Activated T-cell treated with anti-CD3 and anti-CD28 coated beads, Interleukin-2, amount 50 U/mL, for 72 hours (primary cell): ENCODE measurements around the gene PLEKHA6. TPM values are rescaled to one million over a fixed set of nuclear protein-coding genes. Genes with fewer than 3 reads are reported as not detected.

ENCODE experiments used
- ATAC-seq, 2 donors: fragments of 150-1000 bp; cut with Tn5 transposase; replicated peaks in 1 of 2; 2 replicates each; pipeline ENCODE4 v1.10.0; 2021; ENCODE audit warnings: moderate library complexity in 2 of 2, mild to moderate bottlenecking in 1 of 2
- DNase-seq, 2 donors: peaks; one replicate each; pipeline ENCODE4 v3.0.0; 2021 to 2022; ENCODE audit warnings: mixed read lengths in 1 of 2
- H3K27ac Mint-ChIP-seq: one replicate; pipeline ENCODE4 v1.8.0; 2022; ENCODE audit warnings: mild to moderate bottlenecking, moderate library complexity, mixed read lengths
- H3K27me3 Mint-ChIP-seq: one replicate; pipeline ENCODE4 v1.8.0; 2022; ENCODE audit warnings: low read depth, mixed read lengths
- H3K36me3 Mint-ChIP-seq, 2 donors: one replicate each; pipeline ENCODE4 v1.8.0; 2022; ENCODE audit warnings: mixed read lengths in 2 of 2, mild to moderate bottlenecking in 1 of 2; ENCODE audit not compliant: insufficient read depth in 2 of 2
- H3K4me1 Mint-ChIP-seq: one replicate; pipeline ENCODE4 v1.8.0; 2022; ENCODE audit warnings: low read depth, mixed read lengths
- H3K4me3 Mint-ChIP-seq, 2 donors: one replicate each; pipeline ENCODE4 v1.8.0; 2022; ENCODE audit warnings: mild to moderate bottlenecking in 2 of 2, mixed read lengths in 2 of 2, moderate library complexity in 2 of 2
- H3K9me3 Mint-ChIP-seq, 2 donors: one replicate each; pipeline ENCODE4 v1.8.0; 2022; ENCODE audit warnings: mixed read lengths in 2 of 2
- total RNA-seq, 2 donors: library from RNA; stranded (reverse); gene quantifications; one replicate each; pipeline ENCODE4 v1.2.3, GENCODE V29; 2022

PLEKHA6 gene
- total RNA-seq, 2 donors from 2014 or later, result 0.31 to 3.4 TPM

DNA sequence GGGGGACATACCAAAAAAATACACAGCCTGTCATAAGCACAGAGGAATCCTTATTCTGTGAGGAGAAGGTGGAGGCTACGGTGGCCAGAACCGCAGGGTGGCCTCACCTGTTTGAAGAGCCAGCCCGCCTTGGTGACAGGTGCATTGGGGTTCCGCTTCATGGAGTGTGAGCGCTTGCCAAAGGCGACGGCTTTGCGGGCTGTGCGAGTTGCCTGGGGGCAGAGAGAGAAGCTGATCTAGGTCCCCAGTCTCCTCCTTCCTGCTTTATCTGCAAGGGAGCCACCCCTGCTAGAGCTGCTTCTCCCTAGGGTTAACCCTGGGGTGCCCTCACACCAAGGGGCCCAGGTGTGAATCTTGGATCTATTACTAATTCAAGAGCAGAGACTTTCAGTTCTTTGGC lies 91.6 kb downstream of the PLEKHA6 start:
- no peak overlapping the region for H3K4me3 Mint-ChIP-seq
- no peak for ATAC-seq
- no peaks in the 10 kb centered on the region for H3K4me1 Mint-ChIP-seq
- no peak overlapping the region for H3K27ac Mint-ChIP-seq
- no peaks in the 10 kb centered on the region for H3K36me3 Mint-ChIP-seq
- peaks cover 8% of the 10 kb centered on the region for H3K27me3 Mint-ChIP-seq
- no peaks in the 10 kb centered on the region for H3K9me3 Mint-ChIP-seq
- DNase-seq, result no peak

- ATAC-seq (no peak), DNase-seq (no peak)
- H3K27me3 Mint-ChIP-seq, result peaks cover 8% of the 10 kb centered on the region
- H3K4me1 Mint-ChIP-seq, result no peaks in the 10 kb centered on the region
- H3K27ac Mint-ChIP-seq, result no peak overlapping the region
- no peaks in the 10 kb centered on the region for H3K9me3 Mint-ChIP-seq
- H3K36me3 Mint-ChIP-seq, result no peaks in the 10 kb centered on the region
- H3K4me3 Mint-ChIP-seq, result no peak overlapping the region
These were observed 92.5 kb downstream of the PLEKHA6 start for GRCh38 chr1:204267191-204267601.

DNA sequence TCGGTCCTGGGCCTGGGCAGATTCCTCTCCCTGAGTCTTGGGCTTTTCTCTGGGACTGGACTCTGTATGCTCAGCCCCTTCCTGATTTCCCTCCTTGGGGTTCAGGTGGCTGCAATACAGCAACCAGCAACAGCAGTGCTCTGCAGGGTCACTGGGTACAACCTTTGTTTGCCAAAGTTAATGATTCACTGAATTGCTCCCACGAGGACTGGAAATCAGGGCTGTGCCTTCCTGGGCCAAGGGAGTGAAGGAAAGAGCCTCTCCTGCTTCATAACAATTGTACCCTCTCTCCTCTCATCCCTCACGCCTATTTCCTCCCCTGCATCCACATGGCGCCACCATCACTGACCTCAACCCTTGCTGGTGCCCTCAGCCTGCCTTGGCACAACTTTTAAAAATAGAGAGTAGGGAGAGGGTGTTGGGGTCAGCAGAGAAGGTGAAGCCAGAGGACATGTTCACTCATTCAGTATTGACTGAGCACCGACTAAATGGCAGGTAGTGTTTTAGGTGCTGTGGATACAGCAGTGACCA lies 93.2 kb downstream of the PLEKHA6 start:
- Mint-ChIP-seq H3K27ac (no peak overlapping the region), H3K36me3 (no peaks in the 10 kb centered on the region), H3K4me3 (no peak overlapping the region), H3K4me1 (no peaks in the 10 kb centered on the region), H3K27me3 (peaks cover 8% of the 10 kb centered on the region), H3K9me3 (no peaks in the 10 kb centered on the region)
- no peak for DNase-seq
- ATAC-seq, result no peak

DNA sequence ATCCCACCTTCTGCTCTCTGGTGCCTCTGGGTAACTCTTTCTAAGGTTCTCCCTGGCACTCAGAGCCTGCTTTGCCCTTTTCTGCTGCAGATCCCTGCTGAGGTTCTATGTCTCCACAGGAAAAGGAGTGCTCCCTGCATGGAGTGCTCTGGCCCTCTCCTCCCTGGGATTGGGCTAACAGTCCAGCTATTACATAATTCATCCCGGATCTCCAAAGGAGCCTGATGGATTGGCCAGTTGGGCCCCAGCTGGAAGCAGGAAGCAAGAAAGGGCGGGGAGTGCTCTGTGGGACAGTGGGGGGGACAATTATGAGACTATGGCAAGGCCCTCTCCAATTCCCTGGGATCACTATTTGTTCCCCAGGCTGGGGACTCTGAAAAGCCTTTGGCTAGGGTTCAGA lies 94.1 kb downstream of the PLEKHA6 start:
- DNase-seq (no peak), ATAC-seq (no peak)
- Mint-ChIP-seq H3K4me1 (no peaks in the 10 kb centered on the region), H3K27me3 (peaks cover 8% of the 10 kb centered on the region), H3K4me3 (no peak overlapping the region), H3K27ac (no peak overlapping the region), H3K36me3 (no peaks in the 10 kb centered on the region), H3K9me3 (no peaks in the 10 kb centered on the region)

GRCh38 chr1:204264805-204265204 lies 94.9 kb downstream of the PLEKHA6 start:
- H3K27me3 Mint-ChIP-seq, result peaks cover 8% of the 10 kb centered on the region
- no peak for ATAC-seq
- no peak overlapping the region for H3K27ac Mint-ChIP-seq
- no peaks in the 10 kb centered on the region for H3K36me3 Mint-ChIP-seq
- no peak overlapping the region for H3K4me3 Mint-ChIP-seq
- no peak for DNase-seq
- no peaks in the 10 kb centered on the region for H3K4me1 Mint-ChIP-seq
- no peaks in the 10 kb centered on the region for H3K9me3 Mint-ChIP-seq

DNA sequence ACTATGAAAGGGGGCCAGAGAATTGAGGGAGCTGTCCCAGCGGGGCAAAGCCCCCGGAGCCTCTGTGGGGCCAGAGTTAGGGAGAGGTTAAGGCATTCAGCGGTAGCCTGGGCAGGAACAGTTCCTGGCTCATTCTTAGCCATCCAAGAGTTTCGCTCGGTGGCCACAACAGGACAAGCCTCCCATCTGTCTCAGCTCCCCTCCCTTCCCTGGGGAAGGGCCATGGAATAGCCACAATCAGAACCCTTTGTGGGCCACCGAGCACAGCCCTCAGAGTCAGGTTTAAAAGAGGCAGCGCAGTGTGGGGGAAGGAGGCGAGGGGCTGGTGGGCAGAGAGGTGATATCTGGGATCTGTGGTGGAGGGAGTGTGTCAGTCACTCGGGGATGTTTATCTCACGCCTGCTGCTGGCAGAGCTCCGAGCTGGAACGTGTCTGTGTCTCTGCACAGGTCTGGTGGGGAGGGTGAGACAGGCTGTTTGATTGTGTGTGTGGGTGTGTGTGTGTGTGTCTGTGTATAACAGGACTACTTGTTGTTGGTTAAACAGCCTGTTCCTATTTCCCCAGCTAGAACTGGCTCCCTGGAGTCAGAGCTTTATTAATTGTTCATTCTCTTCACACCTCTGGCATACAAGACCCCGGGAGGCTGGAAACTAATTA lies 96.3 kb downstream of the PLEKHA6 start:
- H3K4me1 Mint-ChIP-seq, result no peaks in the 10 kb centered on the region
- no peaks in the 10 kb centered on the region for H3K9me3 Mint-ChIP-seq
- DNase-seq, result no peak
- H3K27ac Mint-ChIP-seq, result no peak overlapping the region
- no peaks in the 10 kb centered on the region for H3K36me3 Mint-ChIP-seq
- no peaks in the 10 kb centered on the region for H3K27me3 Mint-ChIP-seq
- no peak for ATAC-seq
- H3K4me3 Mint-ChIP-seq, result no peak overlapping the region

DNA sequence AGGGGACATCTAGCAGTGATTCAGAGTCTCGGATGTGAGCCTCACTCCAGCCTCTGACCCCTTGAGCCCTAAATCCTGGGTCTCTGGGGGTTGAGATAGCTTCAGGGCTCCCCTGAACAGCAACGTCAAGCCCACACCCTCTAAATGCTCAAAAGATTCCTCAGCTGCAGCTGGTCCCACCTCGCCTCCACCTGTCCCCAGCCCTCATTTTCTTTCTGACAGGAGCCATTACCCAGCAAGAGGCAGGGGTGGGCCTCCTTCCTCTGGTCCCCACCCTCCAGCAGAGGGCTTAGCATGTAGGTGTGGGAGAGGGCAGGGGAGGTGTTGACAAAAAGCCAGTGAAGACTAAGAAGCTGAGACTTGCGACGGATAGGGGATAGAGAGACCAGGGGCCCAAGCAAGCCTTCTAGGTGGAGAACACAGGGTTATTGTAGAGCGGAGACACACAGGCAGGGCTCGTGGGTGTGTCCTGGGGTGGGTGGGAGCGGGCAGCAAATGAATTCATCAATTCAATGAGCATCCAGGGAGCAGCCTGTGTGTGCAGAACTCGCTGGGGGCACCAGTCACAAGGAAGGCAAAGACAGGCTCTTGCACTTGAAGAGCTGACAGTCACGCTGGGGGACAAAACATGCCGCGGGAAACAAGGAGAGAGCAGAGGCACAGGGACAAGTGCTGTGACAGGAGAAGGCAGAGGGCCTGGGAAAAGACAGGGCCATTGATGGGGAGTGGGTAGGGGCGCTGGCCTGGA lies 97.0 kb downstream of the PLEKHA6 start:
- no peaks in the 10 kb centered on the region for H3K9me3 Mint-ChIP-seq
- no peaks in the 10 kb centered on the region for H3K4me1 Mint-ChIP-seq
- H3K27ac Mint-ChIP-seq, result no peak overlapping the region
- DNase-seq (no peak), ATAC-seq (no peak)
- H3K27me3 Mint-ChIP-seq, result no peaks in the 10 kb centered on the region
- no peaks in the 10 kb centered on the region for H3K36me3 Mint-ChIP-seq
- H3K4me3 Mint-ChIP-seq, result no peak overlapping the region

GRCh38 chr1:204261746-204262505 lies 97.8 kb downstream of the PLEKHA6 start:
- Mint-ChIP-seq H3K4me1 (no peaks in the 10 kb centered on the region), H3K4me3 (no peak overlapping the region), H3K27me3 (no peaks in the 10 kb centered on the region), H3K9me3 (no peaks in the 10 kb centered on the region), H3K36me3 (no peaks in the 10 kb centered on the region), H3K27ac (no peak overlapping the region)
- ATAC-seq, result no peak
- DNase-seq, result no peak

GRCh38 chr1:204261266-204261665 lies 98.5 kb downstream of the PLEKHA6 start:
- Mint-ChIP-seq H3K4me1 (no peaks in the 10 kb centered on the region), H3K9me3 (no peaks in the 10 kb centered on the region), H3K27me3 (no peaks in the 10 kb centered on the region)

DNA sequence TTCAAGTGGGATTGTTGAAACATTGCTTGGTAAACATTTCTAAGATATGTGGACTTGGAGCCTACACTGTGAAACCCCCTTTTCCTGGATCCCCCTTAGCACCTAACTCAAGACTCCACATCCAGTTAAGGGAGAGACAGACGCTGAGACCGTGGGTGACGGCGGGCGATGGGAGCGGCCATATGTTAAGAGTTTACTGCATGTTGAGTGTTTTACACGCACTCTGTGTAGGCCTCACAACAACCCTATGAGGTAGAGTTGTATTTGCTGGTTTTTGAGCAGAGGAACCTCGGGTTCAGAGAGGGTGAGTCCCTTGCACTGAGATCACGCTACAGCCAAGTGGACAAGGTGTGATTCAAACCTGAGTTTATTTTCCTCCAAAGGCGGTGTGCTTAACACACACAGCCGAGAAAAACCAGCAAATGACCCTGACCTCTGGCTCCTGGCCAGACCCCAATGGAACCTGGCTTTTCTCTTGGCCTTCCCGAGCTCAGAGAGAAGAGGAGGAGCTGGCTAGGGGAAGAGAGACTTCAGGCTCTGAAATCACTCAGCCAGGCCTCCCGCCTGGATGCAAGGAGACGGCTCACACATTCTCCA lies 99.0 kb downstream of the PLEKHA6 start:
- no peaks in the 10 kb centered on the region for H3K36me3 Mint-ChIP-seq
- ATAC-seq (no peak), DNase-seq (no peak)
- H3K4me1 Mint-ChIP-seq, result no peaks in the 10 kb centered on the region
- H3K4me3 Mint-ChIP-seq, result no peak overlapping the region
- H3K9me3 Mint-ChIP-seq, result no peaks in the 10 kb centered on the region
- H3K27me3 Mint-ChIP-seq, result no peaks in the 10 kb centered on the region
- H3K27ac Mint-ChIP-seq, result no peak overlapping the region

More at GRCh38 chr1:204261266-204261665, 98.5 kb downstream of the PLEKHA6 start:
- DNase-seq (no peak), ATAC-seq (no peak)
- Mint-ChIP-seq H3K36me3 (no peaks in the 10 kb centered on the region), H3K27ac (no peak overlapping the region), H3K4me3 (no peak overlapping the region)

GRCh38 chr1:204259782-204260181 lies 99.9 kb downstream of the PLEKHA6 start:
- no peak overlapping the region for H3K4me3 Mint-ChIP-seq
- H3K9me3 Mint-ChIP-seq, result no peaks in the 10 kb centered on the region
- no peak for ATAC-seq
- no peaks in the 10 kb centered on the region for H3K27me3 Mint-ChIP-seq
- DNase-seq, result no peak
- H3K4me1 Mint-ChIP-seq, result no peaks in the 10 kb centered on the region
- no peaks in the 10 kb centered on the region for H3K36me3 Mint-ChIP-seq
- H3K27ac Mint-ChIP-seq, result peak overlapping the region; percentile 71

- H3K4me3 Mint-ChIP-seq, result no peak overlapping the region
- no peaks in the 10 kb centered on the region for H3K9me3 Mint-ChIP-seq
- no peaks in the 10 kb centered on the region for H3K27me3 Mint-ChIP-seq
- H3K4me1 Mint-ChIP-seq, result no peaks in the 10 kb centered on the region
- no peak for ATAC-seq
- DNase-seq, result no peak
- H3K36me3 Mint-ChIP-seq, result no peaks in the 10 kb centered on the region
- H3K27ac Mint-ChIP-seq, result no peak overlapping the region
These were observed 100.5 kb downstream of the PLEKHA6 start for GRCh38 chr1:204259196-204259595.
